Measurements from ENCODE around the gene TMEM270.
A peak's percentile ranks its signal among the peaks of the same experiment; 100 is the strongest.
"Not testable (repeated sequence)": the region's sequence is repeated elsewhere in the genome, so short reads cannot be mapped to it uniquely, and the experiment has no call there.

TMEM270 gene

GRCh38 chr7:73832806-73833205 is 28.2 kb upstream of the TMEM270 start:
- no peaks in the 10 kb centered on the region for H3K27me3 ChIP-seq (ENCODE audit: control insufficient read depth, insufficient read depth, low read length)
- DNase-seq (ENCODE audit: low read depth, low spot score): no peak
- no peaks in the 10 kb centered on the region for H3K9me3 ChIP-seq (ENCODE audit: control insufficient read depth, insufficient read depth, low read length)
- H3K36me3 ChIP-seq (ENCODE audit: control insufficient read depth, insufficient read depth, low read length): no peaks in the 10 kb centered on the region
- WGBS (ENCODE audit: insufficient coverage, insufficient read length): no CpG with 5 or more reads among the region's 13 CpGs
- peaks cover 17% of the 10 kb centered on the region for H3K4me1 ChIP-seq (ENCODE audit: control insufficient read depth, insufficient read depth, low read length)
- H3K27ac ChIP-seq (ENCODE audit: low read length): no peak overlapping the region
- no peak overlapping the region for H3K4me3 ChIP-seq (ENCODE audit: low read length)

GRCh38 chr7:73833251-73833919 is 27.6 kb upstream of the TMEM270 start:
- WGBS (ENCODE audit: insufficient coverage, insufficient read length): no CpG with 5 or more reads among the region's 13 CpGs
- Histone ChIP-seq H3K27ac (ENCODE audit: low read length) (no peak overlapping the region), H3K4me3 (ENCODE audit: low read length) (no peak overlapping the region), H3K4me1 (ENCODE audit: control insufficient read depth, insufficient read depth, low read length) (peaks cover 16% of the 10 kb centered on the region), H3K36me3 (ENCODE audit: control insufficient read depth, insufficient read depth, low read length) (no peaks in the 10 kb centered on the region), H3K27me3 (ENCODE audit: control insufficient read depth, insufficient read depth, low read length) (no peaks in the 10 kb centered on the region), H3K9me3 (ENCODE audit: control insufficient read depth, insufficient read depth, low read length) (no peaks in the 10 kb centered on the region)
- DNase-seq (ENCODE audit: low read depth, low spot score): no peak

DNA sequence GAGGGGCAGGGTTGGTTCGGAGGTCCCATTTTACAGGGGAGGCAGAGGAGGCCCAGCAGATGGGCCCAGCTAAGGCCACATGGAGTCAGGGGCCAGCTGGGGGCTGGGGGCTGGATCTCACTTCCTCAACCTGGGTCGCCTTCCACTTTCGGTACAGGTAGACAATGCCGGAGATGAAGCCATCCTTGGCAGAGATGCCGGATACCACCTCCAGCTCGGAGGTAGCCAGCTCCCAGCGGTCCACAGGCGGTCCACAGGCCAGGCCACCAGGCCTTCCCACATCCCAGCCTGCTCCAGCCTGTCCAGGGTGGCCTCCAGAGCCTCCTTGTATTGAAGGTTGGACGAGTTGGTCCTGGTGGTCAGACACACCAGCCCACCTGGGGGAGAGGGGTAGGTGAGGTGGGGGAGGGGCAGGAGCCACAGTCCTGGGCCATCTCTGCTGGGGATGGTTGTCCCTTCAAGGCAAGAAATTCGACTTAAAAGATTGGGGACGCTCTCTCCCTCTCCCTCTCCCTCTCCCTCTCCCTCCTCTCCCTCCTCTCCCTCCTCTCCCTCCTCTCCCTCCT is 26.2 kb upstream of the TMEM270 start:
- WGBS (ENCODE audit: insufficient coverage, insufficient read length): no CpG with 5 or more reads among the region's 11 CpGs
- H3K27me3 ChIP-seq (ENCODE audit: control insufficient read depth, insufficient read depth, low read length): no peaks in the 10 kb centered on the region
- no peak for DNase-seq (ENCODE audit: low read depth, low spot score)
- no peak overlapping the region for H3K27ac ChIP-seq (ENCODE audit: low read length)
- H3K4me3 ChIP-seq (ENCODE audit: low read length): no peak overlapping the region
- no peaks in the 10 kb centered on the region for H3K9me3 ChIP-seq (ENCODE audit: control insufficient read depth, insufficient read depth, low read length)
- no peaks in the 10 kb centered on the region for H3K36me3 ChIP-seq (ENCODE audit: control insufficient read depth, insufficient read depth, low read length)
- peaks cover 10% of the 10 kb centered on the region for H3K4me1 ChIP-seq (ENCODE audit: control insufficient read depth, insufficient read depth, low read length)

DNA sequence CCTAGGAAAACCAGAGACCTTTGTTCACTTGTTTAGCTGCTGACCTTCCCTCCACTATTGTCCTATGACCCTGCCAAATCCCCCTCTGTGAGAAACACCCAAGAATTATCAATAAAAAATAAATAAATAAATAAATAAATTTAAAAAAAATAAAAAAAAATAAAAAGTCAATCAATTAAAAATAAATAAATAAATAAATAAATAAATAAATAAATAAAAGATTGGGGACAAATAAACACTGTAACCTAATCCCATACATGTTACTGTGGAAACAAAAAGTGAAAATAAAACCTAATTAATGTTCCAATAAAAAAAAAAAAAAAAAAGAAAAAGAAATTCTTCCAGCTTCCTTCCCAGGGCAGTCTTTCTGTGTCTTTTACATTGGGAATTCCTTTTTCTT is 23.8 kb upstream of the TMEM270 start:
- not testable (repeated sequence) for H3K27me3 ChIP-seq (ENCODE audit: control insufficient read depth, insufficient read depth, low read length); DNase-seq (ENCODE audit: low read depth, low spot score); H3K36me3 ChIP-seq (ENCODE audit: control insufficient read depth, insufficient read depth, low read length); H3K27ac ChIP-seq (ENCODE audit: low read length); H3K4me3 ChIP-seq (ENCODE audit: low read length); H3K9me3 ChIP-seq (ENCODE audit: control insufficient read depth, insufficient read depth, low read length)
- peaks cover 11% of the 10 kb centered on the region for H3K4me1 ChIP-seq (ENCODE audit: control insufficient read depth, insufficient read depth, low read length)

DNA sequence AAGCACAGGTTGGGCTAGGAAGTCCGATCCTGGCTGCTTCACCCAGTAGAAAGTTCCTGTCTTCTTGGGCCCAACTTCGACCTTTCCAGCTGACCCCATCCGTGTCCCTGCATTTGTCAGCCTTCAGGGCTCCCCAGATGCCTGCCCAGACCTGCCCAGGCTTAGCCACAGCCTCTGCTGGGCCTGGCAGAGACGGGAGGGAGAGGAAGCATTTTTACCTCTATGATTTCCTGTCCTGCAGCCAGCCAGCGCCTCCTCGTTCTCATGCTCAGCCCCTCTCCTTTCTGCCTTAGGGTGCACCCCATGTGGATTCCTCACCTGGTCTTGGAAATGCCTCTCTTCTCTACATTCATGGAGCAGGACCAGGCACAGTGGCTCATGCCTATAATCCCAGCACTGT is 22.3 kb upstream of the TMEM270 start:
- Histone ChIP-seq H3K27ac (ENCODE audit: low read length) (no peak overlapping the region), H3K36me3 (ENCODE audit: control insufficient read depth, insufficient read depth, low read length) (no peaks in the 10 kb centered on the region), H3K9me3 (ENCODE audit: control insufficient read depth, insufficient read depth, low read length) (no peaks in the 10 kb centered on the region), H3K27me3 (ENCODE audit: control insufficient read depth, insufficient read depth, low read length) (no peaks in the 10 kb centered on the region), H3K4me1 (ENCODE audit: control insufficient read depth, insufficient read depth, low read length) (peaks cover 8% of the 10 kb centered on the region), H3K4me3 (ENCODE audit: low read length) (no peak overlapping the region)
- WGBS (ENCODE audit: insufficient coverage, insufficient read length): no CpG with 5 or more reads among the region's 6 CpGs
- no peak for DNase-seq (ENCODE audit: low read depth, low spot score)

- Histone ChIP-seq H3K9me3 (ENCODE audit: control insufficient read depth, insufficient read depth, low read length) (no peaks in the 10 kb centered on the region), H3K27me3 (ENCODE audit: control insufficient read depth, insufficient read depth, low read length) (no peaks in the 10 kb centered on the region), H3K36me3 (ENCODE audit: control insufficient read depth, insufficient read depth, low read length) (no peaks in the 10 kb centered on the region), H3K4me1 (ENCODE audit: control insufficient read depth, insufficient read depth, low read length) (peaks cover 7% of the 10 kb centered on the region), H3K4me3 (ENCODE audit: low read length) (no peak overlapping the region), H3K27ac (ENCODE audit: low read length) (no peak overlapping the region)
- no CpG with 5 or more reads among the region's 7 CpGs for WGBS (ENCODE audit: insufficient coverage, insufficient read length)
- DNase-seq (ENCODE audit: low read depth, low spot score): no peak
These were observed 21.7 kb upstream of the TMEM270 start for GRCh38 chr7:73839290-73839689.

- Histone ChIP-seq H3K36me3 (ENCODE audit: control insufficient read depth, insufficient read depth, low read length) (no peaks in the 10 kb centered on the region), H3K4me1 (ENCODE audit: control insufficient read depth, insufficient read depth, low read length) (peaks cover 7% of the 10 kb centered on the region), H3K27me3 (ENCODE audit: control insufficient read depth, insufficient read depth, low read length) (no peaks in the 10 kb centered on the region), H3K27ac (ENCODE audit: low read length) (no peak overlapping the region), H3K9me3 (ENCODE audit: control insufficient read depth, insufficient read depth, low read length) (no peaks in the 10 kb centered on the region), H3K4me3 (ENCODE audit: low read length) (no peak overlapping the region)
- no CpG with 5 or more reads among the region's 22 CpGs for WGBS (ENCODE audit: insufficient coverage, insufficient read length)
- no peak for DNase-seq (ENCODE audit: low read depth, low spot score)
These were observed 20.9 kb upstream of the TMEM270 start for GRCh38 chr7:73839743-73840714.

DNA sequence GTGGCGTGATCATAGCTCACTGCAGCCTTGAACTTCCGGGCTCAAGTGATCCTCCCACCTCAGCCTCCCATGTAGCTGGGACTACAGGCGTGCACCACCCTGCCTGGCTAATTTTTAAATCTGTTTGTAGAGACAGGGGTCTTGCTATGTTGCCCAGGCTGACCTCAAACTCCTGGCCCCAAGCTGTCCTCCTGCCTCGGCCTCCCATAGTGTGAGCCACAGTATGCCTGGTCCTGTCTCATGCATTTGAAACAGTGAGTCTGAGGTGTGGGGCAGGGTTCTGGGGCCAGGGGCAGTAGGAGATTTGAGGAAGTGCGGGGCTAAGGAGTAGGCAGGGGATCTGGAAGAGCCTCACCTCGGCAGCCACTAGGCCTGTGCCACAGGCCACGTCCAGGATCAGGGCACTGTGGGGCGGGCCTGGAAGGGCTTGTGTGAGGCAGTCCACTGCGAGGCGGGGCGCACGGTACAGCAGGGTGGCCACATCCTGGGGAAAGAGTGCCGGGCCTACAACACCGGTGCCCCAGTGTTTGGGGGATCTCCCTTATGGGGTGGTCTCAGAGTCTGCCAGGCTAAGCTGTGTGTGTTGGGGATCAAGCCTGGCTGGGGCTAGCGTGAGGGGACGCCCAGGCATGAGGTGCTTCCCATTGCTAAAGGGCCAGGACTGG is 20.1 kb upstream of the TMEM270 start:
- H3K27me3 ChIP-seq (ENCODE audit: control insufficient read depth, insufficient read depth, low read length): no peaks in the 10 kb centered on the region
- no peak for DNase-seq (ENCODE audit: low read depth, low spot score)
- WGBS (ENCODE audit: insufficient coverage, insufficient read length): no CpG with 5 or more reads among the region's 16 CpGs
- peaks cover 7% of the 10 kb centered on the region for H3K4me1 ChIP-seq (ENCODE audit: control insufficient read depth, insufficient read depth, low read length)
- no peak overlapping the region for H3K4me3 ChIP-seq (ENCODE audit: low read length)
- H3K9me3 ChIP-seq (ENCODE audit: control insufficient read depth, insufficient read depth, low read length): no peaks in the 10 kb centered on the region
- no peak overlapping the region for H3K27ac ChIP-seq (ENCODE audit: low read length)
- H3K36me3 ChIP-seq (ENCODE audit: control insufficient read depth, insufficient read depth, low read length): no peaks in the 10 kb centered on the region

- peaks cover 7% of the 10 kb centered on the region for H3K4me1 ChIP-seq (ENCODE audit: control insufficient read depth, insufficient read depth, low read length)
- no peak for DNase-seq (ENCODE audit: low read depth, low spot score)
- H3K27me3 ChIP-seq (ENCODE audit: control insufficient read depth, insufficient read depth, low read length): no peaks in the 10 kb centered on the region
- no peaks in the 10 kb centered on the region for H3K36me3 ChIP-seq (ENCODE audit: control insufficient read depth, insufficient read depth, low read length)
- H3K9me3 ChIP-seq (ENCODE audit: control insufficient read depth, insufficient read depth, low read length): no peaks in the 10 kb centered on the region
- H3K4me3 ChIP-seq (ENCODE audit: low read length): peak overlapping the region; percentile 70; the same call in 1 of the 2 replicates
- no peak overlapping the region for H3K27ac ChIP-seq (ENCODE audit: low read length)
- WGBS (ENCODE audit: insufficient coverage, insufficient read length): no CpG with 5 or more reads among the region's 15 CpGs
These were observed 19.3 kb upstream of the TMEM270 start for GRCh38 chr7:73841689-73842066.
